GM23248 (cell line): ENCODE measurements around the gene BRAT1.

ENCODE experiments used
- EZH2 ChIP-seq: fragments of 200-600 bp; sonication (generic); IDR thresholded peaks from 2 replicates; pipeline ENCODE4 v1.6.1; 2018; ENCODE audit warnings: antibody characterized with exemption, mild to moderate bottlenecking; ENCODE audit not compliant: insufficient read depth, poor library complexity, severe bottlenecking
- EZH2phosphoT487 ChIP-seq: fragments of 200-600 bp; sonication (generic); IDR thresholded peaks from 2 replicates; pipeline ENCODE4 v1.6.1; 2018; ENCODE audit warnings: antibody characterized with exemption, moderate library complexity, mild to moderate bottlenecking, low read depth; ENCODE audit not compliant: insufficient read depth

- TF ChIP-seq EZH2, result no peak
- TF ChIP-seq EZH2phosphoT487, result no peak
Measured at GRCh38 chr7:2530071-2530987, 25.0 kb downstream of the BRAT1 start.
